Keratinocyte (primary cell): Measurements from ENCODE around the gene CREB5. TPM values are rescaled to one million over a fixed set of nuclear protein-coding genes. Genes with fewer than 3 reads are reported as not detected.

Experiments
- DNase-seq: peaks from one replicate; pipeline ENCODE4 v3.0.0-alpha.2; 2011; ENCODE audit warnings: low read depth, missing footprints, low spot score
- FAIRE-seq: peaks from 2 replicates; lab custom pipeline; 2011; peaks lifted over from hg19 to GRCh38; lab: Jason Lieb, UNC
- H2AFZ ChIP-seq: 2 replicates; pipeline ENCODE4 v1.6.0; 2012; ENCODE audit warnings: low read length, control low read depth, inconsistent platforms; ENCODE audit not compliant: control insufficient read depth
- H3K27ac ChIP-seq: 2 replicates; pipeline ENCODE4 v1.5.1; 2011; ENCODE audit warnings: low read length; ENCODE audit not compliant: control insufficient read depth, insufficient read depth
- H3K27me3 ChIP-seq: 3 replicates; pipeline ENCODE4 v1.6.0; 2011; ENCODE audit warnings: low read length; ENCODE audit not compliant: control insufficient read depth, insufficient read depth; ENCODE audit errors: extremely low read depth
- H3K36me3 ChIP-seq, 2 experiments: 2 replicates in 1 of 2; 3 replicates in 1 of 2; pipeline ENCODE4 v1.5.1; 2011; ENCODE audit warnings: low read length in 2 of 2, mild to moderate bottlenecking in 1 of 2; ENCODE audit not compliant: control insufficient read depth in 2 of 2, insufficient read depth in 2 of 2; ENCODE audit errors: extremely low read depth in 1 of 2
- H3K4me1 ChIP-seq: 3 replicates; pipeline ENCODE4 v1.5.1; 2011; ENCODE audit warnings: low read length; ENCODE audit not compliant: control insufficient read depth, insufficient read depth; ENCODE audit errors: extremely low read depth
- H3K4me2 ChIP-seq: 3 replicates; pipeline ENCODE4 v1.6.0; 2011; ENCODE audit warnings: low read depth, low read length; ENCODE audit not compliant: control insufficient read depth, insufficient read depth; ENCODE audit errors: extremely low read depth
- H3K4me3 ChIP-seq, 3 experiments: fragments of 200-600 bp in 1 of 3; sonication (generic) in 1 of 3; 2 replicates in 2 of 3; 3 replicates in 1 of 3; pipeline ENCODE4 v1.5.1; 2011 to 2016; ENCODE audit warnings: low read length in 3 of 3, mild to moderate bottlenecking in 3 of 3, control low read depth in 2 of 3, inconsistent platforms in 1 of 3, low read depth in 1 of 3, mixed read lengths in 1 of 3, mixed run types in 1 of 3, moderate library complexity in 1 of 3; ENCODE audit not compliant: control insufficient read depth in 2 of 3, insufficient read depth in 2 of 3; ENCODE audit errors: extremely low read depth in 1 of 3
- H3K79me2 ChIP-seq: 2 replicates; pipeline ENCODE4 v1.6.0; 2012; ENCODE audit warnings: low read length; ENCODE audit not compliant: control insufficient read depth, insufficient read depth
- H3K9ac ChIP-seq: 3 replicates; pipeline ENCODE4 v1.6.0; 2011; ENCODE audit warnings: low read length; ENCODE audit not compliant: control insufficient read depth, insufficient read depth; ENCODE audit errors: extremely low read depth
- H3K9me1 ChIP-seq: 3 replicates; pipeline ENCODE4 v1.6.0; 2011; ENCODE audit warnings: low read length; ENCODE audit not compliant: control insufficient read depth, insufficient read depth; ENCODE audit errors: extremely low read depth
- H3K9me3 ChIP-seq: 2 replicates; pipeline ENCODE4 v1.5.1; 2012; ENCODE audit warnings: low read depth, low read length; ENCODE audit not compliant: control insufficient read depth
- H4K20me1 ChIP-seq: 3 replicates; pipeline ENCODE4 v1.6.0; 2011; ENCODE audit warnings: low read length; ENCODE audit not compliant: control insufficient read depth, insufficient read depth; ENCODE audit errors: extremely low read depth
- EZH2 ChIP-seq: IDR thresholded peaks from one replicate; pipeline ENCODE4 v1.6.1; 2012; ENCODE audit warnings: inconsistent platforms, mild to moderate bottlenecking, low read length, moderate library complexity
- dilution Hi-C: fragments of 300-500 bp; cut with MboI; formaldehyde crosslinking; loops from one replicate; pipeline ENCODE4 v1.7.0; 2020; ENCODE audit warnings: low sequenced_read_pairs; ENCODE audit not compliant: extremely low pct_ligation_motif_present
- polyA plus RNA-seq, 5 experiments: library from polyadenylated mRNA; depleted of rRNA in 3 of 5; stranded (reverse) in 3 of 5; stranded (forward) in 1 of 5; unstranded in 1 of 5; fragments of >200 nt; gene quantifications; 1 replicate in 1 of 5; 2 replicates in 3 of 5; 3 replicates in 1 of 5; pipeline versions ENCODE4 v1.2.1 to v1.2.3, GENCODE V29; 2011 to 2012; ENCODE audit warnings: missing spikeins in 2 of 5, low read depth in 1 of 5, low replicate concordance in 1 of 5
- TF ChIP-seq, protein P1 (sequence below), 3 experiments: IDR thresholded peaks in 1 of 3; conservative IDR thresholded peaks in 1 of 3; optimal IDR thresholded peaks in 1 of 3; 2 replicates in 2 of 3; 3 replicates in 1 of 3; pipeline versions ENCODE3 to v1.5.1; 2011; ENCODE audit warnings: low read length in 3 of 3, mild to moderate bottlenecking in 3 of 3, moderate library complexity in 2 of 3, control low read depth in 1 of 3, inconsistent platforms in 1 of 3; ENCODE audit not compliant: insufficient read depth in 2 of 3; ENCODE audit errors: extremely low read depth in 1 of 3

The CREB5 gene
- polyA plus RNA-seq, 1 donor (not counting 4 experiments of a cell fraction or from before 2014, with no cell fraction given): 7.9 TPM

DNA sequence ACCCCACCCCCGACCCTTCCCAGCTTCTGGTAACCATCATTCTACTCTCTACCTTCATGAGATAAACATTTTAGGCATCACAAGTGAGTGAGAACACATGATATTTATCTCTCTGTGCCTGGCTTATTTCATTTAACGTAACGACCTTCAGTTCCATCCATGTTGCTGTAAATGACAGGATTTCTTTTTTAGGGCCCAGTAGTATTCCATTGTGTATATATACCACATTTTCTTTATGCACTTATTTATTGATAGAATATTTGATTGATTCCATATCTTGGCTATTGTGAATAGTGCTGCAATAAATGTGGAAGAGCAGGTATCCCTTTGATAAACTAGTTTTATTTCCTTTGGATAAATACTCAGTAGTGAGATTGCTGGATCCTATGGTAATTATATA lies 112.7 kb downstream of the CREB5 start:
- no peak overlapping the region for H3K9ac ChIP-seq
- no peaks in the 10 kb centered on the region for H3K79me2 ChIP-seq
- dilution Hi-C loops: no loop called here
- peaks cover 1% of the 10 kb centered on the region for H3K27me3 ChIP-seq
- FAIRE-seq (no peak), DNase-seq (no peak)
- no peak overlapping the region for H3K27ac ChIP-seq
- H3K9me3 ChIP-seq: no peaks in the 10 kb centered on the region
- H2AFZ ChIP-seq: no peak overlapping the region
- no peaks in the 10 kb centered on the region for H4K20me1 ChIP-seq
- H3K4me2 ChIP-seq: no peak overlapping the region
- no peaks in the 10 kb centered on the region for H3K36me3 ChIP-seq
- TF ChIP-seq, protein P1, sequence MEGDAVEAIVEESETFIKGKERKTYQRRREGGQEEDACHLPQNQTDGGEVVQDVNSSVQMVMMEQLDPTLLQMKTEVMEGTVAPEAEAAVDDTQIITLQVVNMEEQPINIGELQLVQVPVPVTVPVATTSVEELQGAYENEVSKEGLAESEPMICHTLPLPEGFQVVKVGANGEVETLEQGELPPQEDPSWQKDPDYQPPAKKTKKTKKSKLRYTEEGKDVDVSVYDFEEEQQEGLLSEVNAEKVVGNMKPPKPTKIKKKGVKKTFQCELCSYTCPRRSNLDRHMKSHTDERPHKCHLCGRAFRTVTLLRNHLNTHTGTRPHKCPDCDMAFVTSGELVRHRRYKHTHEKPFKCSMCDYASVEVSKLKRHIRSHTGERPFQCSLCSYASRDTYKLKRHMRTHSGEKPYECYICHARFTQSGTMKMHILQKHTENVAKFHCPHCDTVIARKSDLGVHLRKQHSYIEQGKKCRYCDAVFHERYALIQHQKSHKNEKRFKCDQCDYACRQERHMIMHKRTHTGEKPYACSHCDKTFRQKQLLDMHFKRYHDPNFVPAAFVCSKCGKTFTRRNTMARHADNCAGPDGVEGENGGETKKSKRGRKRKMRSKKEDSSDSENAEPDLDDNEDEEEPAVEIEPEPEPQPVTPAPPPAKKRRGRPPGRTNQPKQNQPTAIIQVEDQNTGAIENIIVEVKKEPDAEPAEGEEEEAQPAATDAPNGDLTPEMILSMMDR (optimal IDR thresholded peaks at IDR 0.05 in 1 of 3, IDR thresholded peaks at IDR 0.05 in 1 of 3, conservative IDR thresholded peaks at IDR 0.05 in 1 of 3; ENCODE audit: extremely low read depth in 1 of 3, insufficient read depth in 2 of 3, low read length in 3 of 3): no peak
- TF ChIP-seq EZH2: no peak
- no peaks in the 10 kb centered on the region for H3K4me1 ChIP-seq
- H3K4me3 ChIP-seq: no peak overlapping the region
- H3K9me1 ChIP-seq: no peaks in the 10 kb centered on the region

DNA sequence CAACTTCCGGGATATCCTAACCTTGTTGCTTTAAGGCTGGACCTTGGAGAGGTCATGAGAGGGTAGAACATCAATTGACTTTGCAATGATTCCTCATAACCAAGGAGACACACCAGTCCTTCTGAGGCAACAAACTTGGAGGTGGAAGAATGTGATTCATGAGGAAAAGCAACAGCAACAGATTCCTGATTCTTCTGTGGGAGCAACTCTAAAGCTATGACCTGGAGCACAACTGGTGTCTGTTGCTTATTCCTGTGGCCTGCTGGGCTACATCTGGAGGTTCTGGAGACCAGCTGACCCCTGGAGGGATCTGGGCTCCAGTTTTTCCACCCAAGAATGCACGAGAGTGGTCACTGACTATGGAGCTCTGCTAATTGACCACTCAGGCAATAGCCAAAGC lies 116.6 kb downstream of the CREB5 start:
- Histone ChIP-seq H3K27ac (no peak overlapping the region), H3K4me3 (no peak overlapping the region), H4K20me1 (no peaks in the 10 kb centered on the region), H3K4me2 (no peak overlapping the region), H3K9ac (no peak overlapping the region), H3K9me3 (no peaks in the 10 kb centered on the region), H3K79me2 (no peaks in the 10 kb centered on the region), H3K9me1 (no peaks in the 10 kb centered on the region), H3K27me3 (peaks cover 8% of the 10 kb centered on the region), H3K36me3 (no peaks in the 10 kb centered on the region), H2AFZ (no peak overlapping the region), H3K4me1 (no peaks in the 10 kb centered on the region)
- dilution Hi-C loops: no loop called here
- TF ChIP-seq, protein P1 (optimal IDR thresholded peaks at IDR 0.05 in 1 of 3, IDR thresholded peaks at IDR 0.05 in 1 of 3, conservative IDR thresholded peaks at IDR 0.05 in 1 of 3; ENCODE audit: extremely low read depth in 1 of 3, insufficient read depth in 2 of 3, low read length in 3 of 3): no peak
- TF ChIP-seq EZH2: no peak
- no peak for FAIRE-seq
- DNase-seq: no peak
